K562 (cell line): ENCODE measurements around the gene BHLHE40. TPM values are rescaled to one million over a fixed set of nuclear protein-coding genes. Genes with fewer than 3 reads are reported as not detected.

ENCODE experiments used
- CBX3 ChIP-seq, 2 experiments: IDR thresholded peaks; 1 replicate in 1 of 2; 2 replicates in 1 of 2; pipeline ENCODE4 v1.6.1; 2012; ENCODE audit warnings: inconsistent platforms in 2 of 2, low read length in 2 of 2, borderline replicate concordance in 1 of 2, control low read depth in 1 of 2
- CTBP1 ChIP-seq: fragments of 450-650 bp; IDR thresholded peaks from 2 replicates; pipeline ENCODE4 v1.6.1; 2016; ENCODE audit warnings: borderline replicate concordance
- CXXC5 ChIP-seq: fragments of 250-450 bp; sonication (Bioruptor Pico); IDR thresholded peaks from 2 replicates; pipeline ENCODE4 v1.8.0; 2022; ENCODE audit warnings: inconsistent platforms, mild to moderate bottlenecking, moderate library complexity
- GATA2 ChIP-seq: sonication (generic); formaldehyde crosslinking; IDR thresholded peaks from 2 replicates; pipeline ENCODE4 v1.4.0; 2020; ENCODE audit warnings: mild to moderate bottlenecking, missing genetic modification reagents
- HCFC1 ChIP-seq: IDR thresholded peaks from 2 replicates; pipeline ENCODE4 v1.6.1; 2012; ENCODE audit warnings: low read depth, low read length, improper control_type of control experiment
- NR2C1 ChIP-seq, 2 experiments: fragments of 450-650 bp; IDR thresholded peaks; 2 replicates each; pipeline ENCODE4 v1.6.1; 2017; ENCODE audit warnings: mild to moderate bottlenecking in 2 of 2, antibody characterized with exemption in 1 of 2, inconsistent platforms in 1 of 2, missing compliant biosample characterization in 1 of 2, missing genetic modification characterization in 1 of 2
- POLR2AphosphoS5 ChIP-seq: IDR thresholded peaks from 2 replicates; pipeline ENCODE4 v1.6.1; 2011; ENCODE audit warnings: mild to moderate bottlenecking, low read depth, low read length, moderate library complexity; ENCODE audit not compliant: control insufficient read depth, insufficient read depth
- PTTG1 ChIP-seq: fragments of 450-650 bp; IDR thresholded peaks from 2 replicates; pipeline ENCODE4 v1.6.1; 2016; ENCODE audit warnings: low read depth, mild to moderate bottlenecking, missing genetic modification characterization, missing compliant biosample characterization
- RREB1 ChIP-seq: fragments of 250-450 bp; sonication (Bioruptor Pico); IDR thresholded peaks from 2 replicates; pipeline ENCODE4 v1.4.0; 2020
- RUNX1 ChIP-seq: sonication (generic); IDR thresholded peaks from 2 replicates; pipeline ENCODE4 v1.6.1; 2016; ENCODE audit warnings: antibody characterized with exemption, low read depth
- TCF15 ChIP-seq: fragments of 250-450 bp; sonication (Bioruptor Pico); IDR thresholded peaks from 2 replicates; pipeline ENCODE4 v1.8.0; 2022; ENCODE audit warnings: moderate library complexity, mild to moderate bottlenecking, inconsistent platforms
- TRIM24 ChIP-seq, 2 experiments: fragments of 450-650 bp; IDR thresholded peaks; 2 replicates each; pipeline ENCODE4 v1.6.1; 2016
- ZBTB9 ChIP-seq: fragments of 450-650 bp; formaldehyde crosslinking; IDR thresholded peaks from 2 replicates; pipeline ENCODE4 v1.4.0; 2020; ENCODE audit warnings: mild to moderate bottlenecking, moderate library complexity
- ZNF449 ChIP-seq: fragments of 250-450 bp; sonication (Bioruptor Pico); IDR thresholded peaks from 2 replicates; pipeline ENCODE4 v1.8.0; 2022; ENCODE audit warnings: moderate library complexity, mild to moderate bottlenecking, inconsistent platforms
- ZNF644 ChIP-seq: fragments of 200-800 bp; sonication (Bioruptor generic); IDR thresholded peaks from 2 replicates; pipeline ENCODE4 v1.6.1; 2016; ENCODE audit warnings: low read depth, missing genetic modification characterization, missing compliant biosample characterization
- ZNF696 ChIP-seq: fragments of 250-450 bp; sonication (Bioruptor Pico); conservative IDR thresholded peaks from 2 replicates; pipeline ENCODE4 v1.4.0; 2020; ENCODE audit warnings: mild to moderate bottlenecking, moderate library complexity
- ZNF766 ChIP-seq: fragments of 200-800 bp; sonication (Bioruptor generic); conservative IDR thresholded peaks from 2 replicates; pipeline ENCODE4 v1.6.1; 2016; ENCODE audit warnings: missing genetic modification characterization, missing compliant biosample characterization
- polyA plus RNA-seq, 8 experiments: library from polyadenylated mRNA; depleted of rRNA in 4 of 8; stranded (reverse) in 5 of 8; unstranded in 3 of 8; fragments of >200 nt; fragmentation: Nextera tagmentation in 2 of 8; fragmentation: Illumina TruSeq in 1 of 8; extraction: Ambion mirVana in 2 of 8; extraction: Trizol in 1 of 8; gene quantifications; 2 replicates each; pipeline versions ENCODE4 v1.2.1 to v1.2.3, GENCODE V29; 2011 to 2014; ENCODE audit warnings: inconsistent platforms in 1 of 8, missing spikeins in 1 of 8
- total RNA-seq, 7 experiments: library from RNA; depleted of rRNA in 6 of 7; stranded (reverse); fragments of >200 nt in 6 of 7; fragmentation: Illumina TruSeq in 2 of 7; extraction: Trizol in 2 of 7; gene quantifications; 2 replicates each; pipeline versions ENCODE4 v1.2.1 to v1.2.3, GENCODE V29; 2011 to 2021; ENCODE audit warnings: low replicate concordance in 1 of 7

The BHLHE40 gene
- total and polyA plus RNA-seq, 9 of the 15 experiments (the other 6 are each of a cell fraction or from before 2014, with no cell fraction given): 12.0 to 83.9 (median 31.4) TPM

- TF ChIP-seq CBX3 (IDR thresholded peaks at IDR 0.05; ENCODE audit: borderline replicate concordance in 1 of 2, low read length in 2 of 2): peak in 1 of 2 experiments; percentile 28; a peak in 1 of 3 replicates
- no peak for TF ChIP-seq ZNF766 (CRISPR knock-in tag)
- TF ChIP-seq TCF15 (CRISPR knock-in tag): peak; percentile 23; the same call in 1 of the 2 replicates
- no peak for TF ChIP-seq ZNF696
- peak; percentile 35 to 58; a peak in 2 of 4 replicates for TF ChIP-seq TRIM24 (IDR thresholded peaks at IDR 0.05)
- TF ChIP-seq POLR2AphosphoS5: peak; percentile 41; the same call in 1 of the 2 replicates
- TF ChIP-seq RREB1 (CRISPR knock-in tag): peak; percentile 54; the same call in 1 of the 2 replicates
- TF ChIP-seq CXXC5: peak; percentile 54; the same call in 1 of the 2 replicates
- 0 out of 2 replicates have a peak, but pooled peaks have one; percentile 16 for TF ChIP-seq ZNF644 (tag)
- TF ChIP-seq NR2C1 (IDR thresholded peaks at IDR 0.05): no peak
- TF ChIP-seq NR2C1 (tag; IDR thresholded peaks at IDR 0.05): 0 out of 2 replicates have a peak, but pooled peaks have one; percentile 38
- TF ChIP-seq CTBP1: peak; percentile 75
- TF ChIP-seq RUNX1: 0 out of 2 replicates have a peak, but pooled peaks have one; percentile 19
- TF ChIP-seq ZNF449 (CRISPR knock-in tag): 0 out of 2 replicates have a peak, but pooled peaks have one; percentile 9
- 0 out of 2 replicates have a peak, but pooled peaks have one; percentile 15 for TF ChIP-seq PTTG1
- TF ChIP-seq ZBTB9 (CRISPR knock-in tag): 0 out of 2 replicates have a peak, but pooled peaks have one; percentile 13
- peak; percentile 3; the same call in 1 of the 2 replicates for TF ChIP-seq GATA2 (CRISPR knock-in tag)
- no peak for TF ChIP-seq HCFC1
Measured at GRCh38 chr3:5011555-5012256, 32.5 kb downstream of the BHLHE40 start (continued).
